Measurements from ENCODE around the gene B4GALNT1.

Gene B4GALNT1

GRCh38 chr12:57583008-57583831 is 49.8 kb downstream of the B4GALNT1 start:
- peak; percentile 64 for DNase-seq

GRCh38 chr12:57582440-57582839 is 50.6 kb downstream of the B4GALNT1 start:
- DNase-seq, result no peak

GRCh38 chr12:57581802-57582201 is 51.2 kb downstream of the B4GALNT1 start:
- no peak for DNase-seq

DNA sequence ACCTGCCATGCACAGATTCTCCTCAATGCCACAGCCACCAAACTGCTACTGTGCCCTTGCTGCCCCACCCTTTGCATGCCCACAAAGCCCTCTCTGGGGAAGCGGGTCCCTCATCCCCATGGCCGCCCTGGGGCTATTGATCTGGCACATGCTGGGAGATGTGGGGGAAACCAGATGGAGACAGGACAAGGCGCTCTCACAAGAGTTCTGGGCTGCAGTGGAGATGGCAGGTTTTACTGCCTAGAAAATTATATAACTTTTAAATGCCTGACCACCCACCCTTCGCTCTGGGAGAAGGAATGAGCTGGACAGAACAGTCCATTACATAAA is 52.6 kb downstream of the B4GALNT1 start:
- DNase-seq, result no peak

- no peak for DNase-seq
Observed at GRCh38 chr12:57579677-57580465, 53.1 kb downstream of the B4GALNT1 start.

- DNase-seq, result no peak
Observed at GRCh38 chr12:57579011-57579410, 54.0 kb downstream of the B4GALNT1 start.

DNA sequence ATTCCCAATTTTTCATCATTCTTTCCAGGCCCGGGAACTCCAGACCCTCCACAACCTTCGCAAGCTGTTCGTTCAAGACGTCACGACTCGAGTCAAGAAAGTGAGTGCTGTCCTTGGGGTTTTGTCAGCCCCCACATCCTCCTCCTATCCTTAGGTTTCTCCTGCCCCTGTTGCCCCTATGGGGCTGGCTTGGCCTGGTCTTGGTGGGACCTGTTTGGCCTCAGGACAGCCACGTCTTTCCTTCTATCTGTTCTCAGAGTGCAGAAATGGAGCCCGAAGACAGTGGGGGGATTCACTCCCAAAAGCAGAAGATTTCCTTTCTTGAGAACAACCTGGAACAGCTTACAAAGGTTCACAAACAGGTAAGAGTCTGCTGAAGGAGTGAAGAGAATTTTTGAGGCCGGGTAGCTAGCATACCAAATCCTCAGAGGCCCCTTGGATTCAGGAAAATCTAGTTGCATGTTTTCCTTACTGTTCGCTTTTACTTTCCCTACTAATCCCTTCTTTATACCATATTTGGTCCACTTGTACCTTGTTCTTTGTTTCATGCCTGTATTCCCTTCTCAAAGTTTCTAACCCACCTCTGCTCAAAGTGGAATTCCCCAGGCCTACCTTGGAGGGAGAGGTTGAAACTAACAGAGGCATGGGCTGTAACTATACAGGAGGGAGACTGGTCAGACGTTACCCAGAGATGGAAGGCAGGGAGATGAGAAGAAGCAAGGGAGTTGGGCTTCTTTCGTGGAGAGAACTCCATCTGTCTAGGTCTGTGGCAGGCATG is 54.8 kb downstream of the B4GALNT1 start:
- no peak for DNase-seq

GRCh38 chr12:57576613-57577160 is 56.3 kb downstream of the B4GALNT1 start:
- no peak for DNase-seq
